ENCODE data around the gene CNBP. TPM values are rescaled to one million over a fixed set of nuclear protein-coding genes. Genes with fewer than 3 reads are reported as not detected.

Gene CNBP
- total and polyA plus RNA-seq, 2 of the 4 experiments (the other 2 are of a cell fraction), result 217 to 223 TPM

DNA sequence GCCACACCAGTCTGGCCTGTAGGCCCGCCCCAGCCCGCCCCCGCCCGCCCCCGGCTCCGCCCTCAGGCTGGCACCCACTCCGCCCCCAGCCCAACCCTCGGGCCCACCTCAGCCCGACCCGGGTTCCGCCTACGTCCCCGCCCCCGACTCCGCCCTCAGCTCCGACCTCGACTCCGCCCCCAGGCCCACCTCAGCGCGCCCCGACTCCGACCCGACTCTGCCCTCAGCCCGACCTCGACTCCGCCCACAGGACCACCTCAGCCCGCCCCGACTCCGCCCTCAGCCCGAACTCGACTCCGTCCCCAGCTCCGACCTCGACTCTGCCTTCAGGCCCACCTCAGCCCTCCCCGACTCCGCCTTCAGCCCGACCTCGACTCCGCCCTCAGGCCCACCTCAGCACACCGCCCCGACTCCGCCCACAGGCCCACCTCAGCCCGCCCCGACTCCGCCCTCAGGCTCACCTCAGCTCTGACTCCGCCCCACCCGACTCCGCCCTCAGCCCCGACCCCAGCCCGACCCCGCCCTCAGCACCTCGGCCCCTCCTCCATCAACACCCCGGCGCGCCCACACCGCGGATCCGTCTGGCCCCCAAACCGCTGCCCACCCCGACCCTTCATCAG is 61.8 kb downstream of the CNBP start, which contains the start of gene RAB43:
TSS of gene RAB43 (minus strand) at position 13 of the 620 bp plus-strand sequence. CDS start 315 bp downstream, outside the sequence.
- Histone ChIP-seq H3K4ac (ENCODE audit: low read depth, low read length) (peak within 1 kb of the TSS; percentile 80), H3K14ac (replicated peaks; ENCODE audit: low read depth, low read length) (peak within 1 kb of the TSS; percentile 98), H4K91ac (ENCODE audit: insufficient read depth, low read depth, low read length) (peak within 1 kb of the TSS; percentile 72; the same call in 1 of the 2 replicates), H3K56ac (ENCODE audit: extremely low read depth, insufficient read depth, low read length) (0 out of 2 replicates have a peak within 1 kb of the TSS, but pooled peaks have one; percentile 53), H2BK5ac (ENCODE audit: low read depth, low read length, poor library complexity, severe bottlenecking) (peak within 1 kb of the TSS; percentile 47), H4K5ac (ENCODE audit: low read depth, low read length) (peak within 1 kb of the TSS; percentile 20), H2AFZ (replicated peaks; ENCODE audit: low read length, poor library complexity) (peak within 1 kb of the TSS; percentile 94), H2AK5ac (ENCODE audit: low read depth, low read length) (peak within 1 kb of the TSS; percentile 73; the same call in 1 of the 2 replicates), H3K4me1 (ENCODE audit: control insufficient read depth, insufficient read depth, low read length) (peaks cover 21% of the 10 kb centered on the region), H3K4me3 (ENCODE audit: insufficient read depth, low read depth, low read length) (peak within 1 kb of the TSS; percentile 62), H3K4me2 (ENCODE audit: low read depth, low read length) (peak within 1 kb of the TSS; percentile 79), H2AK9ac (replicated peaks; ENCODE audit: low read depth, low read length, poor library complexity) (peak within 1 kb of the TSS; percentile 95), H2BK20ac (ENCODE audit: low read depth, low read length) (peak within 1 kb of the TSS; percentile 18), H3K9ac (ENCODE audit: low read depth, low read length) (peak within 1 kb of the TSS; percentile 87), H3K36me3 (ENCODE audit: control insufficient read depth, insufficient read depth, low read length) (peaks cover 5% of the 10 kb centered on the region), H3K9me1 (ENCODE audit: insufficient read depth, low read length) (peaks cover 23% of the 10 kb centered on the region), H3K79me1 (ENCODE audit: low read depth in 1 of 2, low read length in 2 of 2) (peaks cover 17 to 40% of the 10 kb centered on the region in 2 experiments), H2BK120ac (ENCODE audit: low read depth, low read length) (peak within 1 kb of the TSS; percentile 69; the same call in 1 of the 2 replicates), H3K9me3 (ENCODE audit: control insufficient read depth, insufficient read depth, low read length) (no peaks in the 10 kb centered on the region), H4K8ac (ENCODE audit: low read depth in 2 of 2, low read length in 2 of 2) (peak within 1 kb of the TSS in 1 of 2 experiments; percentile 85; a peak in 3 of 4 replicates), H3K18ac (ENCODE audit: low read depth, low read length) (peak within 1 kb of the TSS; percentile 70; the same call in 1 of the 2 replicates), H3K23ac (ENCODE audit: low read depth, low read length) (peak within 1 kb of the TSS; percentile 94), H3K27ac (ENCODE audit: insufficient read depth, low read length) (peak within 1 kb of the TSS; percentile 75), H3K27me3 (ENCODE audit: control insufficient read depth, insufficient read depth, low read length) (no peaks in the 10 kb centered on the region), H2BK15ac (ENCODE audit: low read depth, low read length) (no peak within 1 kb of the TSS; the same call in 2 of the 3 replicates), H4K20me1 (ENCODE audit: insufficient read depth, low read length) (peaks cover 37% of the 10 kb centered on the region)
- POLR2A ChIA-PET (ENCODE audit: unreplicated experiment), result no interaction called here
- DNase-seq, result peak; percentile 56
- dilution Hi-C loops (cut with HindIII; ENCODE audit: low sequenced_read_pairs, unreplicated experiment) (no loop called here), intact Hi-C loops (cut with micrococcal nuclease) (loop anchor here (2.0 kb wide), 1 partner anchor 127 kb away; the partner anchor contains the start of gene COPG1), in situ Hi-C loops (cut with MboI; ENCODE audit: low sequenced_read_pairs) (no loop called here)
- BruUV-seq (replicated peaks), result no TSS peak
- WGBS, 2 experiments (ENCODE audit: extremely low coverage in 2 of 2, insufficient read length in 1 of 2), result 0% methylated on average over 23 of the region's 60 CpGs; no CpG with 5 or more reads in 1 of the 2 experiments
- ATAC-seq (ENCODE audit: low read depth), result peak; percentile 78
- CTCF ChIA-PET, result interaction anchor here (0.6 kb wide), 1 partner anchor 17 kb away, joined by 3 read pairs; no protein-coding TSS in a partner anchor
- TF ChIP-seq SMC3 (IDR thresholded peaks at IDR 0.05; ENCODE audit: low read depth, low read length) (no peak), CHD1 (IDR thresholded peaks at IDR 0.05; ENCODE audit: low read depth, low read length) (no peak), RAD21 (IDR thresholded peaks at IDR 0.05; ENCODE audit: low read length) (no peak), FOS (IDR thresholded peaks at IDR 0.05; ENCODE audit: low read depth, low read length) (no peak), RCOR1 (IDR thresholded peaks at IDR 0.05; ENCODE audit: insufficient replicate concordance, low read length) (no peak), CEBPB (IDR thresholded peaks at IDR 0.05; ENCODE audit: low read depth, low read length) (no peak), MAFK (IDR thresholded peaks at IDR 0.05; ENCODE audit: low read depth, low read length) (no peak), BHLHE40 (IDR thresholded peaks at IDR 0.05; ENCODE audit: low read depth, low read length) (no peak), RFX5 (IDR thresholded peaks at IDR 0.05; ENCODE audit: low read depth, low read length) (no peak), NFE2L2 (IDR thresholded peaks at IDR 0.05; ENCODE audit: low read depth, low read length) (no peak), POLR2A (IDR thresholded peaks at IDR 0.05; ENCODE audit: low read depth, low read length) (no peak), MAZ (IDR thresholded peaks at IDR 0.05; ENCODE audit: borderline replicate concordance, low read depth, low read length) (no peak), MXI1 (IDR thresholded peaks at IDR 0.05; ENCODE audit: borderline replicate concordance, low read depth, low read length) (no peak)
- TF ChIP-seq, protein P1, sequence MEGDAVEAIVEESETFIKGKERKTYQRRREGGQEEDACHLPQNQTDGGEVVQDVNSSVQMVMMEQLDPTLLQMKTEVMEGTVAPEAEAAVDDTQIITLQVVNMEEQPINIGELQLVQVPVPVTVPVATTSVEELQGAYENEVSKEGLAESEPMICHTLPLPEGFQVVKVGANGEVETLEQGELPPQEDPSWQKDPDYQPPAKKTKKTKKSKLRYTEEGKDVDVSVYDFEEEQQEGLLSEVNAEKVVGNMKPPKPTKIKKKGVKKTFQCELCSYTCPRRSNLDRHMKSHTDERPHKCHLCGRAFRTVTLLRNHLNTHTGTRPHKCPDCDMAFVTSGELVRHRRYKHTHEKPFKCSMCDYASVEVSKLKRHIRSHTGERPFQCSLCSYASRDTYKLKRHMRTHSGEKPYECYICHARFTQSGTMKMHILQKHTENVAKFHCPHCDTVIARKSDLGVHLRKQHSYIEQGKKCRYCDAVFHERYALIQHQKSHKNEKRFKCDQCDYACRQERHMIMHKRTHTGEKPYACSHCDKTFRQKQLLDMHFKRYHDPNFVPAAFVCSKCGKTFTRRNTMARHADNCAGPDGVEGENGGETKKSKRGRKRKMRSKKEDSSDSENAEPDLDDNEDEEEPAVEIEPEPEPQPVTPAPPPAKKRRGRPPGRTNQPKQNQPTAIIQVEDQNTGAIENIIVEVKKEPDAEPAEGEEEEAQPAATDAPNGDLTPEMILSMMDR (conservative IDR thresholded peaks at IDR 0.05; ENCODE audit: low read depth, low read length), result no peak
- TF ChIP-seq, protein P2, sequence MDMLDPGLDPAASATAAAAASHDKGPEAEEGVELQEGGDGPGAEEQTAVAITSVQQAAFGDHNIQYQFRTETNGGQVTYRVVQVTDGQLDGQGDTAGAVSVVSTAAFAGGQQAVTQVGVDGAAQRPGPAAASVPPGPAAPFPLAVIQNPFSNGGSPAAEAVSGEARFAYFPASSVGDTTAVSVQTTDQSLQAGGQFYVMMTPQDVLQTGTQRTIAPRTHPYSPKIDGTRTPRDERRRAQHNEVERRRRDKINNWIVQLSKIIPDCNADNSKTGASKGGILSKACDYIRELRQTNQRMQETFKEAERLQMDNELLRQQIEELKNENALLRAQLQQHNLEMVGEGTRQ (IDR thresholded peaks at IDR 0.05; ENCODE audit: low read depth, low read length), result no peak
